Measurements from ENCODE around the gene EMC7. TPM values are rescaled to one million over a fixed set of nuclear protein-coding genes. Genes with fewer than 3 reads are reported as not detected.

Gene EMC7
- total and polyA plus RNA-seq, 4 donors: 26.7 to 58.3 (median 37.6) TPM

- TF ChIP-seq MAX (IDR thresholded peaks at IDR 0.05) (no peak), RXRA (IDR thresholded peaks at IDR 0.05) (peak; percentile 50 to 72), SP1 (IDR thresholded peaks at IDR 0.05) (peak; percentile 51), CTCF (IDR thresholded peaks at IDR 0.05; ENCODE audit: low read depth, low read length, missing input control) (no peak)
These were observed 13.1 kb upstream of the EMC7 start (continued) for GRCh38 chr15:34114739-34115138.

GRCh38 chr15:34114215-34114614 is 12.6 kb upstream of the EMC7 start:
- H3K9ac ChIP-seq (ENCODE audit: low read depth in 1 of 2, low read length in 2 of 2): no peak overlapping the region
- H3K9me3 ChIP-seq (ENCODE audit: control insufficient read depth in 4 of 4, low read length in 3 of 4): no peaks in the 10 kb centered on the region
- no peak for DNase-seq (ENCODE audit: low spot score)
- TF ChIP-seq RXRA (IDR thresholded peaks at IDR 0.05): no peak
- no peak for TF ChIP-seq NR2F2 (IDR thresholded peaks at IDR 0.05)
- TF ChIP-seq FOXA1 (IDR thresholded peaks at IDR 0.05): no peak
- no peak for TF ChIP-seq ZBTB33 (IDR thresholded peaks at IDR 0.05)
- TF ChIP-seq YY1 (IDR thresholded peaks at IDR 0.05): no peak
- TF ChIP-seq GABPA (IDR thresholded peaks at IDR 0.05 in 1 of 2, conservative IDR thresholded peaks at IDR 0.05 in 1 of 2): no peak
- no peak for TF ChIP-seq EGR1 (IDR thresholded peaks at IDR 0.05; ENCODE audit: low read depth in 2 of 2)
- TF ChIP-seq FOXA2 (IDR thresholded peaks at IDR 0.05): no peak
- TF ChIP-seq HNF4G (IDR thresholded peaks at IDR 0.05): no peak
- no peak for TF ChIP-seq TAF1 (conservative IDR thresholded peaks at IDR 0.05)
- no peak for TF ChIP-seq MAX (IDR thresholded peaks at IDR 0.05)
- no peak for TF ChIP-seq SP1 (IDR thresholded peaks at IDR 0.05)
- no peak for TF ChIP-seq ATF3 (IDR thresholded peaks at IDR 0.05)
- TF ChIP-seq CTCF (IDR thresholded peaks at IDR 0.05; ENCODE audit: low read depth, low read length, missing input control): no peak
- H3K4me3 ChIP-seq (ENCODE audit: low read depth in 1 of 3, low read length in 3 of 3): no peak overlapping the region
- WGBS: 49% methylated on average over 2 of the region's 2 CpGs
- H3K27me3 ChIP-seq (ENCODE audit: control insufficient read depth in 4 of 4, insufficient read depth in 4 of 4, low read length in 3 of 4): no peaks in the 10 kb centered on the region
- H3K27ac ChIP-seq (ENCODE audit: low read depth in 1 of 2, low read length in 2 of 2): no peak overlapping the region
- H3K4me1 ChIP-seq (ENCODE audit: control insufficient read depth in 4 of 4, insufficient read depth in 4 of 4, low read length in 3 of 4): peaks cover 0 to 11% (median 9%) of the 10 kb centered on the region in 4 donors
- H3K36me3 ChIP-seq (ENCODE audit: control insufficient read depth in 4 of 4, insufficient read depth in 3 of 4, low read depth in 1 of 4, low read length in 3 of 4): no peaks in the 10 kb centered on the region

GRCh38 chr15:34111488-34111887 is 9.8 kb upstream of the EMC7 start:
- H3K9ac ChIP-seq (ENCODE audit: low read depth in 1 of 2, low read length in 2 of 2): no peak overlapping the region
- H3K36me3 ChIP-seq (ENCODE audit: control insufficient read depth in 4 of 4, insufficient read depth in 3 of 4, low read depth in 1 of 4, low read length in 3 of 4): no peaks in the 10 kb centered on the region
- H3K27ac ChIP-seq (ENCODE audit: low read depth in 1 of 2, low read length in 2 of 2): no peak overlapping the region
- no peak overlapping the region for H3K4me3 ChIP-seq (ENCODE audit: low read depth in 1 of 3, low read length in 3 of 3)
- peaks cover 0 to 11% (median 9%) of the 10 kb centered on the region in 4 donors for H3K4me1 ChIP-seq (ENCODE audit: control insufficient read depth in 4 of 4, insufficient read depth in 4 of 4, low read length in 3 of 4)
- WGBS: 73% methylated on average over 6 of the region's 6 CpGs
- TF ChIP-seq SP1 (IDR thresholded peaks at IDR 0.05) (no peak), ZBTB33 (IDR thresholded peaks at IDR 0.05) (no peak), HNF4G (IDR thresholded peaks at IDR 0.05) (no peak), ATF3 (IDR thresholded peaks at IDR 0.05) (no peak), GABPA (IDR thresholded peaks at IDR 0.05 in 1 of 2, conservative IDR thresholded peaks at IDR 0.05 in 1 of 2) (no peak), JUND (IDR thresholded peaks at IDR 0.05) (no peak)
- DNase-seq (ENCODE audit: low spot score): no peak
- no peaks in the 10 kb centered on the region for H3K27me3 ChIP-seq (ENCODE audit: control insufficient read depth in 4 of 4, insufficient read depth in 4 of 4, low read length in 3 of 4)
- H3K9me3 ChIP-seq (ENCODE audit: control insufficient read depth in 4 of 4, low read length in 3 of 4): no peaks in the 10 kb centered on the region
